CD8-positive, alpha-beta memory T cell (primary cell): ENCODE data around the gene CADM1. TPM values are rescaled to one million over a fixed set of nuclear protein-coding genes. Genes with fewer than 3 reads are reported as not detected.

Experiments
- CTCF ChIA-PET: fragments of 350-600 bp; sonication (Branson Sonifier 250); formaldehyde crosslinking; loops from one replicate; lab custom pipeline; 2021; ENCODE audit warnings: antibody characterized with exemption; lab: Charles Lee
- POLR2A ChIA-PET: fragments of 350-600 bp; sonication (Branson Sonifier 250); formaldehyde crosslinking; loops from one replicate; lab custom pipeline; 2021; ENCODE audit warnings: antibody characterized with exemption; lab: Charles Lee
- DNase-seq, 5 donors: peaks; one replicate each; pipeline versions ENCODE4 v3.0.0 to v3.0.0-alpha.2; 2020 to 2022; ENCODE audit warnings: mixed read lengths in 1 of 5
- H3K27ac ChIP-seq: one replicate; pipeline ENCODE4 v1.7.0; 2013; ENCODE audit warnings: low read depth, mild to moderate bottlenecking, low read length, moderate library complexity
- H3K27me3 ChIP-seq: 2 replicates; pipeline ENCODE4 v1.7.0; 2013; ENCODE audit warnings: low read length, mild to moderate bottlenecking; ENCODE audit not compliant: insufficient read depth, poor library complexity, severe bottlenecking
- H3K36me3 ChIP-seq: 2 replicates; pipeline ENCODE4 v1.7.0; 2013; ENCODE audit warnings: mild to moderate bottlenecking, low read length, moderate library complexity; ENCODE audit not compliant: insufficient read depth
- H3K4me1 ChIP-seq: 2 replicates; pipeline ENCODE4 v1.7.0; 2013; ENCODE audit warnings: mild to moderate bottlenecking, low read length, moderate library complexity; ENCODE audit not compliant: insufficient read depth
- H3K4me3 ChIP-seq: 2 replicates; pipeline ENCODE4 v1.7.0; 2013; ENCODE audit warnings: mild to moderate bottlenecking, low read length
- H3K9me3 ChIP-seq: 2 replicates; pipeline ENCODE4 v1.7.0; 2013; ENCODE audit warnings: mild to moderate bottlenecking, low read length
- H3K27ac Mint-ChIP-seq, 8 donors: one replicate each; pipeline ENCODE4 v1.8.0; 2020 to 2021; ENCODE audit warnings: mixed read lengths in 8 of 8, mild to moderate bottlenecking in 6 of 8, inconsistent platforms in 3 of 8, moderate library complexity in 3 of 8
- H3K27me3 Mint-ChIP-seq, 2 donors: one replicate each; pipeline ENCODE4 v1.8.0; 2020 to 2021; ENCODE audit warnings: mixed read lengths in 2 of 2, mild to moderate bottlenecking in 1 of 2, moderate library complexity in 1 of 2
- H3K36me3 Mint-ChIP-seq, 3 donors: one replicate each; pipeline ENCODE4 v1.8.0; 2020 to 2021; ENCODE audit warnings: mixed read lengths in 3 of 3, inconsistent platforms in 1 of 3, mild to moderate bottlenecking in 1 of 3
- H3K4me1 Mint-ChIP-seq, 3 donors: one replicate each; pipeline ENCODE4 v1.8.0; 2020 to 2021; ENCODE audit warnings: mixed read lengths in 3 of 3, inconsistent platforms in 1 of 3, mild to moderate bottlenecking in 1 of 3
- H3K4me3 Mint-ChIP-seq, 7 donors: one replicate each; pipeline ENCODE4 v1.8.0; 2020 to 2021; ENCODE audit warnings: mixed read lengths in 7 of 7, mild to moderate bottlenecking in 6 of 7, moderate library complexity in 4 of 7, inconsistent platforms in 2 of 7
- H3K9me3 Mint-ChIP-seq, 5 donors: one replicate each; pipeline ENCODE4 v1.8.0; 2020 to 2022; ENCODE audit warnings: mixed read lengths in 5 of 5, mild to moderate bottlenecking in 3 of 5, moderate library complexity in 2 of 5, inconsistent platforms in 1 of 5
- polyA plus RNA-seq: library from polyadenylated mRNA; unstranded; fragments of 300-500 nt; fragmentation: Illumina TruSeq; gene quantifications from one replicate; pipeline ENCODE4 v1.2.3, GENCODE V29; 2021
- total RNA-seq, 2 experiments: library from RNA; stranded (reverse); gene quantifications; one replicate each; pipeline ENCODE4 v1.2.3, GENCODE V29; 2021

The CADM1 gene
- total and polyA plus RNA-seq, 3 experiments from 2014 or later, result 0.90 to 2.7 (median 1.1) TPM

GRCh38 chr11:115391598-115391997 is 112.6 kb downstream of the CADM1 start:
- H3K27ac ChIP-seq, result no peak overlapping the region
- Mint-ChIP-seq H3K4me1 (no peaks in the 10 kb centered on the region), H3K4me3 (no peak overlapping the region), H3K9me3 (peaks cover 0 to 2% (median 0%) of the 10 kb centered on the region in 5 donors), H3K36me3 (no peaks in the 10 kb centered on the region), H3K27me3 (peaks cover 5 to 20% of the 10 kb centered on the region in 2 donors), H3K27ac (no peak overlapping the region)
- ChIA-PET POLR2A (no interaction called here), CTCF (no interaction called here)
- no peak for DNase-seq
- no peaks in the 10 kb centered on the region for H3K36me3 ChIP-seq
- no peaks in the 10 kb centered on the region for H3K27me3 ChIP-seq
- H3K4me3 ChIP-seq, result no peak overlapping the region
- H3K4me1 ChIP-seq, result no peaks in the 10 kb centered on the region
- H3K9me3 ChIP-seq, result no peaks in the 10 kb centered on the region

DNA sequence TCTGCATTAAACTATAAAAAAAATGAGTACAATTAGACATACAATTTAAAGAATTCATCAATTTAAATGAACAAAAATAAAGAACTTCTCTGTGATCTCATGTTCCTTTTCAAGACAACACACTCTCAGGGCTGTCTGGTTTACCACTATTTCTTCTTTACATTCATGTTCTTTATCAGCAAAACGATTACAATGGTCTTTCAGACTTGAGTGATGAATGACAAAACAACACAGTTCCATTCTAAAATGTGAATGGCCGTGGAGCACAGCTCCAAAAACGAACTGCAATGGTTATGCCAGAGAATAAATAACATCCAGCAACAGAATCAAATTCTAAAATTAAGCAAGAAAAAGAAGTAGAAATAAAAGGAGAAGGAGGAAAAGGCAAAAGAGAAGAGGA is 113.1 kb downstream of the CADM1 start:
- H3K36me3 ChIP-seq, result no peaks in the 10 kb centered on the region
- no peaks in the 10 kb centered on the region for H3K27me3 ChIP-seq
- POLR2A ChIA-PET, result no interaction called here
- no peaks in the 10 kb centered on the region for H3K9me3 ChIP-seq
- CTCF ChIA-PET, result no interaction called here
- no peak overlapping the region for H3K4me3 ChIP-seq
- no peaks in the 10 kb centered on the region for H3K4me1 ChIP-seq
- H3K27me3 Mint-ChIP-seq, result peaks cover 5 to 22% of the 10 kb centered on the region in 2 donors
- no peaks in the 10 kb centered on the region for H3K4me1 Mint-ChIP-seq
- no peaks in the 10 kb centered on the region for H3K36me3 Mint-ChIP-seq
- H3K4me3 Mint-ChIP-seq, result no peak overlapping the region
- no peak for DNase-seq
- peaks cover 0 to 2% (median 0%) of the 10 kb centered on the region in 5 donors for H3K9me3 Mint-ChIP-seq
- H3K27ac ChIP-seq, result no peak overlapping the region
- no peak overlapping the region for H3K27ac Mint-ChIP-seq

- ChIA-PET POLR2A (no interaction called here), CTCF (no interaction called here)
- Mint-ChIP-seq H3K4me3 (no peak overlapping the region), H3K27me3 (peaks cover 5 to 22% of the 10 kb centered on the region in 2 donors), H3K9me3 (peaks cover 0 to 2% (median 0%) of the 10 kb centered on the region in 5 donors), H3K27ac (no peak overlapping the region), H3K4me1 (no peaks in the 10 kb centered on the region), H3K36me3 (no peaks in the 10 kb centered on the region)
- no peaks in the 10 kb centered on the region for H3K9me3 ChIP-seq
- no peak overlapping the region for H3K4me3 ChIP-seq
- H3K27me3 ChIP-seq, result no peaks in the 10 kb centered on the region
- H3K27ac ChIP-seq, result no peak overlapping the region
- no peaks in the 10 kb centered on the region for H3K4me1 ChIP-seq
- DNase-seq, result no peak
- H3K36me3 ChIP-seq, result no peaks in the 10 kb centered on the region
Observed at GRCh38 chr11:115390441-115390840, 113.8 kb downstream of the CADM1 start.

- ChIA-PET POLR2A (no interaction called here), CTCF (no interaction called here)
Observed at GRCh38 chr11:115389790-115390189, 114.4 kb downstream of the CADM1 start.

GRCh38 chr11:115385226-115385625 is 119.0 kb downstream of the CADM1 start:
- Histone ChIP-seq H3K4me3 (no peak overlapping the region), H3K36me3 (no peaks in the 10 kb centered on the region), H3K27ac (no peak overlapping the region), H3K9me3 (no peaks in the 10 kb centered on the region), H3K27me3 (no peaks in the 10 kb centered on the region), H3K4me1 (no peaks in the 10 kb centered on the region)
- no peaks in the 10 kb centered on the region for H3K36me3 Mint-ChIP-seq
- no peak overlapping the region for H3K27ac Mint-ChIP-seq
- H3K4me1 Mint-ChIP-seq, result no peaks in the 10 kb centered on the region
- no peak overlapping the region for H3K4me3 Mint-ChIP-seq
- peaks cover 5 to 36% of the 10 kb centered on the region in 2 donors for H3K27me3 Mint-ChIP-seq
- ChIA-PET POLR2A (no interaction called here), CTCF (no interaction called here)
- DNase-seq, result no peak
- peaks cover 0 to under 1% (median 0%) of the 10 kb centered on the region in 5 donors for H3K9me3 Mint-ChIP-seq

More at GRCh38 chr11:115389790-115390189, 114.4 kb downstream of the CADM1 start:
- Histone ChIP-seq H3K36me3 (no peaks in the 10 kb centered on the region), H3K27ac (no peak overlapping the region), H3K9me3 (no peaks in the 10 kb centered on the region), H3K27me3 (no peaks in the 10 kb centered on the region), H3K4me1 (no peaks in the 10 kb centered on the region), H3K4me3 (no peak overlapping the region)
- DNase-seq, result no peak
- Mint-ChIP-seq H3K9me3 (peaks cover 0 to 2% (median 0%) of the 10 kb centered on the region in 5 donors), H3K27ac (no peak overlapping the region), H3K4me3 (no peak overlapping the region), H3K4me1 (no peaks in the 10 kb centered on the region), H3K27me3 (peaks cover 5 to 26% of the 10 kb centered on the region in 2 donors), H3K36me3 (no peaks in the 10 kb centered on the region)

DNA sequence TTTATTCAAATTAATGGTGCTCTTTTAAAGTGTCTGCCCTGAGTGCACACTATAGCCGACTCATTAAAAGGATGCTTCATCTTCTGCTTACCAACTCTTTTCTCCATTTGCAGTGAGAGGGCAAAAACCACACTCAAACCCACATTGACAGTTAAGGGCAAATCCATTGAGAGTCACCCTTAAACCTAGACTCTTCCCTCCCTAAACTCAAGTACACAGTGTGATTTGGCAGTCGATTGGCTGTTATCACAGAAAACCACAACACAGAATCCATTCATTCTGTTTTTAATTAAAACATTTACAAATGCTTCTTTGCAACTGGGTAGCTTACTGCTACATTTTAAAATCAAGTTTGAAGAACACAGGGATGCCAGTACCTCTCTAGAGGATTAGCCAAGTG is 120.0 kb downstream of the CADM1 start:
- H3K36me3 Mint-ChIP-seq, result no peaks in the 10 kb centered on the region
- POLR2A ChIA-PET, result no interaction called here
- no peaks in the 10 kb centered on the region for H3K4me1 ChIP-seq

DNA sequence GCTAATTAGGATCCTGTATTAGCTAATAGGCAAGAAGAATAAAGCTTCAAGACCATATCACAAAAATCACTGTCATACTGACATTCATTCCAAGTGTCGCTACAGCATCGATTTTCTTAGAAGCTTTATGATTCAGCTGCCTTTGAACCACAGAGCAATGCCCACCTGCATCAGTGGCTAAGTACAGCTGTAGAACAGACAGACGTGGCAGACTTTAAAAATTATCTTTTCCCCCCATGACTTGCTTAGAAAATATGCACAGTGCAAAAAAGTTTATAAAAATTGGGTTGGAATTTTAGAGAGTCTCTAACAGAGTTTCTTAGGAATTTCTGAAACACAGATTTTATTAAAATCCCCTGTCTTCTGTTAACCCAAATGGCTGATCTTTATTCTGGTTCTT is 120.8 kb downstream of the CADM1 start:
- Mint-ChIP-seq H3K9me3 (no peaks in the 10 kb centered on the region), H3K27me3 (peaks cover 3 to 29% of the 10 kb centered on the region in 2 donors), H3K4me3 (no peak overlapping the region), H3K36me3 (no peaks in the 10 kb centered on the region), H3K4me1 (no peaks in the 10 kb centered on the region), H3K27ac (no peak overlapping the region)
- ChIA-PET CTCF (no interaction called here), POLR2A (no interaction called here)
- DNase-seq, result no peak
- Histone ChIP-seq H3K4me1 (no peaks in the 10 kb centered on the region), H3K27ac (no peak overlapping the region), H3K27me3 (no peaks in the 10 kb centered on the region), H3K36me3 (no peaks in the 10 kb centered on the region), H3K4me3 (no peak overlapping the region), H3K9me3 (no peaks in the 10 kb centered on the region)

More for the DNA sequence above, 120.0 kb downstream of the CADM1 start:
- no peaks in the 10 kb centered on the region for H3K9me3 Mint-ChIP-seq
- DNase-seq, result no peak
- CTCF ChIA-PET, result no interaction called here
- H3K4me1 Mint-ChIP-seq, result no peaks in the 10 kb centered on the region
- Histone ChIP-seq H3K27ac (no peak overlapping the region), H3K4me3 (no peak overlapping the region), H3K27me3 (no peaks in the 10 kb centered on the region), H3K36me3 (no peaks in the 10 kb centered on the region), H3K9me3 (no peaks in the 10 kb centered on the region)
- H3K4me3 Mint-ChIP-seq, result no peak overlapping the region
- no peak overlapping the region for H3K27ac Mint-ChIP-seq
- peaks cover 5 to 35% of the 10 kb centered on the region in 2 donors for H3K27me3 Mint-ChIP-seq

GRCh38 chr11:115379528-115379927 is 124.7 kb downstream of the CADM1 start:
- H3K27ac Mint-ChIP-seq, result no peak overlapping the region
- no peaks in the 10 kb centered on the region for H3K9me3 Mint-ChIP-seq
- CTCF ChIA-PET, result no interaction called here
- Histone ChIP-seq H3K27ac (no peak overlapping the region), H3K36me3 (no peaks in the 10 kb centered on the region), H3K4me1 (no peaks in the 10 kb centered on the region), H3K9me3 (no peaks in the 10 kb centered on the region), H3K4me3 (no peak overlapping the region), H3K27me3 (no peaks in the 10 kb centered on the region)
- no peaks in the 10 kb centered on the region for H3K36me3 Mint-ChIP-seq
- no peak overlapping the region for H3K4me3 Mint-ChIP-seq
- POLR2A ChIA-PET, result no interaction called here
- no peak for DNase-seq
- H3K4me1 Mint-ChIP-seq, result no peaks in the 10 kb centered on the region
- peaks cover 0 to 11% of the 10 kb centered on the region in 2 donors for H3K27me3 Mint-ChIP-seq

GRCh38 chr11:115378557-115378956 is 125.7 kb downstream of the CADM1 start:
- ChIA-PET POLR2A (no interaction called here), CTCF (no interaction called here)
- Mint-ChIP-seq H3K27me3 (peaks cover 0 to 11% of the 10 kb centered on the region in 2 donors), H3K4me1 (no peaks in the 10 kb centered on the region), H3K27ac (no peak overlapping the region), H3K36me3 (no peaks in the 10 kb centered on the region), H3K4me3 (no peak overlapping the region), H3K9me3 (no peaks in the 10 kb centered on the region)
- no peak overlapping the region for H3K4me3 ChIP-seq
- DNase-seq, result no peak
- no peaks in the 10 kb centered on the region for H3K4me1 ChIP-seq
- H3K27ac ChIP-seq, result no peak overlapping the region
- H3K9me3 ChIP-seq, result no peaks in the 10 kb centered on the region
- H3K36me3 ChIP-seq, result no peaks in the 10 kb centered on the region
- no peaks in the 10 kb centered on the region for H3K27me3 ChIP-seq
